Renal cortex interstitium (tissue), 11 donors: ENCODE measurements around the gene YY1. TPM values are rescaled to one million over a fixed set of nuclear protein-coding genes. Genes with fewer than 3 reads are reported as not detected.

ENCODE experiments used
- DNase-seq, 11 donors: peaks; one replicate each; pipeline ENCODE4 v3.0.0-alpha.2; 2013; ENCODE audit warnings: low read depth in 9 of 11, low spot score in 4 of 11; ENCODE audit errors: extremely low read depth in 1 of 11
- polyA plus RNA-seq, 3 donors: library from polyadenylated mRNA; unstranded; fragments of 120-200 nt; gene quantifications; one replicate each; pipeline ENCODE4 v1.2.1, GENCODE V29; 2013; ENCODE audit not compliant: insufficient read length in 3 of 3

Gene YY1
- polyA plus RNA-seq, 3 donors: 127 to 160 (median 143) TPM

- no peak for DNase-seq
Measured at GRCh38 chr14:100321473-100322137, 82.7 kb downstream of the YY1 start.

DNA sequence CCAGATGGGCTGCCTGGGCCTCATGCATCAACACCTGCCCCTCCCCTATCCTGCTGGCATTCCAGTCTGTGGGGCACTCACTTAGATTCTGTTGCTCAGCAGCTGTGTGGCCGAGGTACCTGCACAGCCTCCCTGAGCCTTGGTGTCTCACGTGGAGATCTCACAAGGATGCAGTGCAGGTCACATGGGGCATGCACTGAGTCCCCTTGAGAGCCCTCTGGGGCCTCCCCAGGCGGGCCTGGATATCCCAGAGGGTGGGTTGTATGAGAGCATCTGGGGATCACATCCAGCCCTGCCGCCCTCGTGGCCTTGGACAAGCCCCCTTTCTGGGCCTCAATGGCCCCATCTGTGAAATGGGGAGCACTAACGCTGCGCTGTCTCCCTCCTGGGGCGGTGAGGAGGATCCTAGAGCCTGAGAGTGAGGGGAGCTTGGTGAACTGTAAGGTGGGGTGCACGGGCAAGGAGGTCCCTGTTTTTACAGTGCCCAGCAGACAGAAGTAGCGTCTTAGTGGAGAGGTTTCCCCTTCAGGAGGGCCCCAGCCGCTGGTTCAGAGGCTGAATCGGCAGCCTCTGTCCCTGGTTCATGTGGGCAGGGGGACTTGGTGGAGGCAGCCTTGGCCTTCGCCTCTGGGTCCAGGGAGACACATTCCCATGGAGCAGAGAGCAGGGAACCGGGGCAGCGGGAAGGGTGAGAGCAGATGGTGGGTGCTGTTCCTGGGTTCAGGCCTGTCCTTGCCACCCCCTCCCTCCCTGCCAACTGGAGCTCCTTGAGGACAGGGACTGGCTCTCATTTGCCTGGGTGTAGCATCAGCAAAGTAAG lies 83.4 kb downstream of the YY1 start:
- DNase-seq: no peak

GRCh38 chr14:100323121-100323941 lies 84.4 kb downstream of the YY1 start, which contains the start of gene SLC25A47:
SLC25A47 (plus strand) TSS chr14:100323339; CDS start chr14:100323415, 76 bp downstream.
- no peak for DNase-seq

DNA sequence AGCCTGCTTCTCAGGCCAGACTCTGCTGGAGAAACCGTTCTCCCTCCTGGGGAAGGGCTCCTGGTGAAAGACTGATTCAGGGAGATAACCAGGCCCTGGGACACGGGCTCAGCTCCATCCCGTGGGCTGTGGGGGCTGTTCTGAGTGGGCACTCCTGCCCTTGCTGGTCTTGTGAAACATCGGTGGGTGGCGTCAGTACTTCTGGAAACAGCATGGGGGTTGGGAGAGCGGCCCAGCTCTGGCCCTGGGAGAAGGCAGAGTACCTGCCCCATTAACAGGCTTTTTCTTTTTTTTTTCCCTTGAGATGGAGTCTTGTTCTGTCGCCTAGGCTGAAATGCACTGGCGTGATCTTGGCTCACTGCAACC lies 85.0 kb downstream of the YY1 start:
- DNase-seq: no peak

- no peak for DNase-seq
Measured at GRCh38 chr14:100325231-100325632, 86.3 kb downstream of the YY1 start.

- DNase-seq: no peak
Measured at GRCh38 chr14:100325958-100326357, 87.0 kb downstream of the YY1 start.

DNA sequence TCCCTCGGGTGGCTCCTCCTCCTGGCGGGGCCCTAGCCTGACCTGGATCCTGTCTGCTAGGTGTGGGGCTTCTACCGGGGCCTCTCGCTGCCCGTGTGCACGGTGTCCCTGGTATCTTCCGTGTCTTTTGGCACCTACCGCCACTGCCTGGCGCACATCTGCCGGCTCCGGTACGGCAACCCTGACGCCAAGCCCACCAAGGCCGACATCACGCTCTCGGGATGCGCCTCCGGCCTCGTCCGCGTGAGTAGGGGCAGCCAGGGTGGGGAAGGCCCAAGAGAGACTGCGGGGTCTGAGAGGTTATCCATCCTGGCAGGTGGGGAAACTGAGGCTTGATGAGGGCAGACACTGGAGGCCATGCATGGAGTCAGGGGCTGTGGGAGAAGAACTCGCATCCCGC lies 88.2 kb downstream of the YY1 start:
- DNase-seq: no peak

DNA sequence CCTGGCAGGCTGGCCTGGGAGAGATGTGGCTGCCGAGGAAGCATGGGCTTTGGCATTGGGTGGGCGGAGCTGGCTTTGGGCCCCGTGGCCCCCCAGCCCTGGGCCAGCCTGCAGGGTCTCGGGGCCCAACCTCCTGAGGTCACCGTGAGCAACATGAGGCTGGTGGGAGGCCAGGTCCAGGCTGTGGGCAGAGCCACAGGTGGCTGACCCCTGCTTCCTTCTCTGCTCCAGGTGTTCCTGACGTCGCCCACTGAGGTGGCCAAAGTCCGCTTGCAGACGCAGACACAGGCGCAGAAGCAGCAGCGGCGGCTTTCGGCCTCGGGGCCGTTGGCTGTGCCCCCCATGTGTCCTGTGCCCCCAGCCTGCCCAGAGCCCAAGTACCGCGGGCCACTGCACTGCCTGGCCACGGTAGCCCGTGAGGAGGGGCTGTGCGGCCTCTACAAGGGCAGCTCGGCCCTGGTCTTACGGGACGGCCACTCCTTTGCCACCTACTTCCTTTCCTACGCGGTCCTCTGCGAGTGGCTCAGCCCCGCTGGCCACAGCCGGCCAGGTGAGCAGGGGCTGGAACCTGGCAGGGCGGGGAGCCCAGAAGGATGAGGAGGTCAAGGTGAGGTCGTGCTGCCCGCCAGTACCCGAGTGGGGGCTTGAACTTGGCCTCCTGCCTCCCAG lies 89.7 kb downstream of the YY1 start:
- no peak for DNase-seq

DNA sequence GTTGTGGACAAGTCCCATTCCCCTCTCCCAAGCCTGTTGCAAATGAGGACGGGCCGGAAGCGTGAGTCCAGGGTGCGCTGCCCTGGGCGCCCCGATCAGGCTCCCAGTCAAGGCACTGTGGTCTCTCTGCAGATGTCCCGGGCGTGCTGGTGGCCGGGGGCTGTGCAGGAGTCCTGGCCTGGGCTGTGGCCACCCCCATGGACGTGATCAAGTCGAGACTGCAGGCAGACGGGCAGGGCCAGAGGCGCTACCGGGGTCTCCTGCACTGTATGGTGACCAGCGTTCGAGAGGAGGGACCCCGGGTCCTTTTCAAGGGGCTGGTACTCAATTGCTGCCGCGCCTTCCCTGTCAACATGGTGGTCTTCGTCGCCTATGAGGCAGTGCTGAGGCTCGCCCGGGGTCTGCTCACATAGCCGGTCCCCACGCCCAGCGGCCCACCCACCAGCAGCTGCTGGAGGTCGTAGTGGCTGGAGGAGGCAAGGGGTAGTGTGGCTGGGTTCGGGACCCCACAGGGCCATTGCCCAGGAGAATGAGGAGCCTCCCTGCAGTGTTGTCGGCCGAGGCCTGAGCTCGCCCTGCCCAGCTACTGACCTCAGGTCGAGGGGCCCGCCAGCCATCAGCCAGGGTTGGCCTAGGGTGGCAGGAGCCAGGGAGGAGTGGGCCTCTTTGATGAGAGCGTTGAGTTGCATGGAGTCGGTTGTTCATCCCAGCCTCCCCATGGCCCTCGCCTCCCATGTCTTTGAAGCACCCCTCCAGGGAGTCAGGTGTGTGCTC lies 90.5 kb downstream of the YY1 start:
- DNase-seq: no peak

DNA sequence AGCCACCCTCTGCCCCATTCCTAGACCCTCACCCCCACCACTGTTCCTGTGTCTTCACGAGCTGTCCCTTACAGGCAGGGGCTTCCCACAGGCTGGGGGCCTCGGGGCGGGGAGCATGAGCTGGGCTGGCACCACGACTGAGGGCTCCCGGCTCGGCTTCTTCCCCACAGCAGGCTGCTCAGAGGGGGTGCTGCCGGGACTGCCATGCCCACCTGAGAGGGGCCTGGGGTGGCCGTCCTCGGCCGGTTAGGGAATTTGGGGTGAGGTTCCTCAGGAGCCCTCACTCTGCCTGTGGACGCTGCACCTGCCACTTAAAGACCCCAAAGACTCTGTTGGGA lies 91.0 kb downstream of the YY1 start:
- no peak for DNase-seq

- no peak for DNase-seq
Measured at GRCh38 chr14:100330388-100330931, 91.5 kb downstream of the YY1 start.

- no peak for DNase-seq
Measured at GRCh38 chr14:100332071-100332639, 93.2 kb downstream of the YY1 start.

Other genes with a start within 250 kb of the YY1 start
- gene EVL, start 173.7 kb upstream of the YY1 start, polyA plus RNA-seq: 100 to 1,000 TPM; 130 to 192 (median 156) TPM
- 1 to 10 TPM; 4.3 to 7.9 (median 7.7) TPM for gene DEGS2, start 79.5 kb upstream of the YY1 start, polyA plus RNA-seq
- 100 to 1,000 TPM in 1 of 3 donors, 10 to 100 TPM in 2; 43.4 to 135 (median 61.2) TPM for gene SLC25A29, start 67.3 kb downstream of the YY1 start, polyA plus RNA-seq
- not detected for gene SLC25A47, start 84.2 kb downstream of the YY1 start, polyA plus RNA-seq
- gene WDR25, start 137.3 kb downstream of the YY1 start, polyA plus RNA-seq: 10 to 100 TPM in 1 of 3 donors, 1 to 10 TPM in 2; 8.5 to 10.7 (median 9.1) TPM